ENCODE results near the gene CTRB1.
"Not testable (repeated sequence)": the region's sequence is repeated elsewhere in the genome, so short reads cannot be mapped to it uniquely, and the experiment has no call there.

Gene CTRB1

GRCh38 chr16:75216576-75216975 lies 2.2 kb upstream of the CTRB1 start:
- no peak overlapping the region for H3K4me3 ChIP-seq (ENCODE audit: low read depth, low read length)
- TF ChIP-seq CTCF (IDR thresholded peaks at IDR 0.05; ENCODE audit: borderline replicate concordance, insufficient read depth, low read depth, low read length): no peak

GRCh38 chr16:75217389-75217851 lies 1.4 kb upstream of the CTRB1 start:
- no peak for TF ChIP-seq CTCF (IDR thresholded peaks at IDR 0.05; ENCODE audit: borderline replicate concordance, insufficient read depth, low read depth, low read length)
- H3K4me3 ChIP-seq (ENCODE audit: low read depth, low read length): no peak overlapping the region

GRCh38 chr16:75219088-75219487 lies 300 bp downstream of the CTRB1 start:
- H3K4me3 ChIP-seq (ENCODE audit: low read depth, low read length): no peak overlapping the region

GRCh38 chr16:75219838-75220237 lies 1.1 kb downstream of the CTRB1 start:
- TF ChIP-seq CTCF (IDR thresholded peaks at IDR 0.05; ENCODE audit: borderline replicate concordance, insufficient read depth, low read depth, low read length): no peak
- H3K4me3 ChIP-seq (ENCODE audit: low read depth, low read length): no peak overlapping the region

More at GRCh38 chr16:75219088-75219487, 300 bp downstream of the CTRB1 start:
- TF ChIP-seq CTCF (IDR thresholded peaks at IDR 0.05; ENCODE audit: borderline replicate concordance, insufficient read depth, low read depth, low read length): no peak

GRCh38 chr16:75222271-75222783 lies 3.5 kb downstream of the CTRB1 start:
- no peak for TF ChIP-seq CTCF (IDR thresholded peaks at IDR 0.05; ENCODE audit: borderline replicate concordance, insufficient read depth, low read depth, low read length)
- no peak overlapping the region for H3K4me3 ChIP-seq (ENCODE audit: low read depth, low read length)

GRCh38 chr16:75223129-75223528 lies 4.3 kb downstream of the CTRB1 start:
- H3K4me3 ChIP-seq (ENCODE audit: low read depth, low read length): not testable (repeated sequence)

- no peak for TF ChIP-seq CTCF (IDR thresholded peaks at IDR 0.05; ENCODE audit: borderline replicate concordance, insufficient read depth, low read depth, low read length)
- no peak overlapping the region for H3K4me3 ChIP-seq (ENCODE audit: low read depth, low read length)
Measured at GRCh38 chr16:75224306-75225082, 5.7 kb downstream of the CTRB1 start.

Measured in GM12875 (cell line).